ENCODE data around the gene HES5.

- TF ChIP-seq CTCF (IDR thresholded peaks at IDR 0.05 in 8 of 11, conservative IDR thresholded peaks at IDR 0.05 in 3 of 11) (no peak), POLR2A (IDR thresholded peaks at IDR 0.05) (no peak)
Observed at GRCh38 chr1:2518528-2518927, 11.5 kb downstream of the HES5 start.

Measured in spleen (tissue), 7 donors.